HG02763 (cell line): Measurements from ENCODE around the gene KRT33A.
"Not testable (repeated sequence)": the region's sequence is repeated elsewhere in the genome, so short reads cannot be mapped to it uniquely, and the experiment has no call there.

Experiments used
- ATAC-seq: cut with Tn5 transposase; IDR thresholded peaks from one replicate; pipeline ENCODE4 v1.9.1; 2021; ENCODE audit warnings: mild to moderate bottlenecking, moderate library complexity; ENCODE audit not compliant: unreplicated experiment

KRT33A gene

DNA sequence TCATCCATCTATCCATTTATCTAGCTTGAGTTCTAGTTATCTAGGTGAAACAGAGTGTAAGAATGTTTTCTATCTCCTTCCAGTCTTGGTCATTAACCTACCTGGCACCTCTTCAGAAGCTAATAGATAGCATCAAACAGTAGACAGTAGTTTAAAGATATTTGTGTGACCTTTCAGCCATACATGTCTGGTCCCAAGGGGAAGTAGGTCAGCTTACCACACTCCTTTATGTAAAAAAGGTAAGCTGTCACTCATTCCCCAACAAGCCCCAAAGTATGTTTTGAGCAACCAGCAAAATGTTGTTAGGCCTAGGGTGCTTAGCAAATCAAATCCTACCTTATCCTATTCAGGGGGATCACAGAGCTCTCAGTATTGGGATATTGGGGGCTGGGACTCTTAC is 15.4 kb upstream of the KRT33A start:
- ATAC-seq: no peak

DNA sequence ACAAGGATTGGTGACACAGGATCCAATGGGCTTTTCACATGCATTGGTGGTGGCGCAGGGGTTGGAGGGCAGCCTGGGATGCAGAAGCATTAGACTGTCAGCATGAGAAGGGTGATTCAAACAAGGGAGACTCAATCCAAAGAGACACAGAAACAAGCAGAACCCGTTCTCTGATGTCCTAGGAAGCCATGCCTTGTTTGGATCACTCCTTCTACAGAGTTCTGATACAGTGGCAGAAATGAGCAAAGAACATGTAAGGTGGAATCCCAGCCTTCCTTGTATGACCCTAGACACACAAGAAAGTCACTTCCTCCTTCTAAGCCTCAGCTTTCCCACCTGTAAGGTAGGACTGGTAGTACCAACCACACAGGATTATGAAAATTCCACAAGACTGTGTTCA is 13.3 kb upstream of the KRT33A start:
- ATAC-seq: no peak

DNA sequence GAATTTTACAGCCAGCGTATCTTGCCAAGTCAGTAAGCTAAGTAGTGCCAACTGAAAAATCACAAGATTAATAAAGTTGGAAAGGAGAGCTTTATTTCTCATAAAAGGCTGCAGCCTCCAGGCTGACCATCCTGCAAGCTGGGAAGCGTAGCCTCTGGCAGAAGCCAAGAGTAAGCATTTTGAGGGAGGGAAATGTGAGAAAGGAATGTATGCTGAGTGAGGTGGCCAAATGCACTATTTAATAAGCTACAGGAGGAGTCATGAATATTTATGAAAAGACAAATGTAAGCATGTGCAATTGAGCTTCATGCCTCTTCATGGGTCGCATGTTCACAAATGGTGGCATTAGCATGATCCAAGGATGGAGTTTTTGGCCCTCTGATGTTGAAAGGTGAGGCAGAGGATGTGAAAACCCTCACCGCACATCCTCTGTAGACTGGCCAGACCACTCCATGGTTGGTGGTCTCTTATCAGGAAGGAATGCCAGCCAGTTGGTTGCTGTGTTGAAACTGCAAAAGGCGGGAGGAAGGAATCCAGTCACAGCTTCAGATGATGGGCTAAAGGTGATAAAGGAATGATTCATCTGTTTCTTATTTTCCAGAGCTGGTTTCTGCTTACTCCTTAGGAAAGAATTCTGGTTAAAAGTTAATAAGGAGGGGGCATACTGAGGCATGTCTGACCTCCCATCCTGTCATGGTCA is 9.8 kb upstream of the KRT33A start:
- no peak for ATAC-seq

DNA sequence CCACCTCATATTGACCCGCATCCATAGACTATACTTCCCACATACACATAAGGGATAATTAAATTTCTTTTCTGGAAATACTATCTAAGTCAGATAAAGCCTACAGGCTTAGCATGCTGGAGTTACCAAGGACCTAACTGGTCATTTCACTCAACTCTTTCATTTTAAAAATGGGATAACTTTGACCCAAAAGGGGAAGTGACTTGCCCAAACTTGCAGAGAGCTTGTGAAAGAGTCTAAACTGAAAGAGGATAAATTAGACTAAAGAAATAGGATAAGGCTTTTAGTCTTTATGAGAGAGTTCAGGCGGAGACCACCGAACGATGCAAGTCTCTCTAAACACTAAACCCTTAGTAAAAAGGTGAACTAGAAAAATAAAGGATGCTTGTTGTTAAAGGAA is 3.9 kb upstream of the KRT33A start:
- no peak for ATAC-seq

DNA sequence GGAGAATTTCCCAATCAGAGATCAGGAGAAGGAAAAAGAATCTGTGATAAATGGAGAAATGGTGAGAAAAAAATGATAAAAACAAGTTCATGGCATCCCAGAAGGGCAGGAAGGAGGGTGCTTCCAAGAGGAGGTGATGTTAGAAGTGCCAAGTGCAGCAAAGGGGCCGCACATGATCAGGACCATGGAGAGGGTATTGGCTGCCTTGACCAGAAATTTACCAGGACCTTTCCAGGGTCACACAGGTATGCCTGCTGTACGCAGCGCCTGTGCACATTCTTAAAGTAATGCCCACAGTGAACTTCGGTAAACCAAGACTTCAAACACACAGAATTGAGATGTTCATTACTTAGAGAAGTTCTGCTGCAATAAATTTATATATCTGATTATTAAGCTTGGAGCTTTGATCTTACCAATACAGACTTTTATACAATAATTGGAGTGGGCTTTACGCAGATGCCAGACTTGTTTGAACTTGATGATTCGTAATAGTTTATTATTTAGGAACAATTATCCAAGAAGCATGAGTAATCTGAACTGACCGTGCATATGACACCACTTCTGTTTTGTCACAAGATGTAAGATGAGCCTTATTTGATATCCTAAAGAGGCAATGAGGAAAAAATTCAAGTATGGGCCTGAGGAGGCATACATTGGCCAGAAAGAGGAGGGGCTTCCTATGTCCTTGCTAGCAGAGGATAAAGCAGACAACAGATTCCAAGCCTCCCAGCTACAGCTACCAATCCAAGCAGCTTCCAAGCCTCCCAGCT is 2.2 kb upstream of the KRT33A start:
- ATAC-seq: no peak

DNA sequence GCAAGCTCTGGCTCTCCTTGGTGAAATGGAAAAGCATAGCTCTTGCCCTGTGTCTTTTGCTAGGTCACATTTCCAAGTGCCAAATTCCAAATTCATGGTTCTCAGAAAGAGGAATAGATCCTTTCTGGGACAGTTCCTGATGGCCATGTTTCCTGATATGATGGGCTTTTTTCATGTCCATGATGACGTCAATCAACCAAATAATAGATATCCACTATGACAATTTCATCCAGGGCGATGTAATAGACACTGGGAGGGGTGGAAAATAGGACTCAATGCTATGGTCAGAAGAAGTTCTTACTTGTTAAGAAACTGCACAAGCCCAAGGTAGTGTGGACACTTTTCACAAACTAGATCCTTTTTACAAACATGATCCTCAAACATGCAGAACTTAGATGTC is 549 bp upstream of the KRT33A start:
- no peak for ATAC-seq

DNA sequence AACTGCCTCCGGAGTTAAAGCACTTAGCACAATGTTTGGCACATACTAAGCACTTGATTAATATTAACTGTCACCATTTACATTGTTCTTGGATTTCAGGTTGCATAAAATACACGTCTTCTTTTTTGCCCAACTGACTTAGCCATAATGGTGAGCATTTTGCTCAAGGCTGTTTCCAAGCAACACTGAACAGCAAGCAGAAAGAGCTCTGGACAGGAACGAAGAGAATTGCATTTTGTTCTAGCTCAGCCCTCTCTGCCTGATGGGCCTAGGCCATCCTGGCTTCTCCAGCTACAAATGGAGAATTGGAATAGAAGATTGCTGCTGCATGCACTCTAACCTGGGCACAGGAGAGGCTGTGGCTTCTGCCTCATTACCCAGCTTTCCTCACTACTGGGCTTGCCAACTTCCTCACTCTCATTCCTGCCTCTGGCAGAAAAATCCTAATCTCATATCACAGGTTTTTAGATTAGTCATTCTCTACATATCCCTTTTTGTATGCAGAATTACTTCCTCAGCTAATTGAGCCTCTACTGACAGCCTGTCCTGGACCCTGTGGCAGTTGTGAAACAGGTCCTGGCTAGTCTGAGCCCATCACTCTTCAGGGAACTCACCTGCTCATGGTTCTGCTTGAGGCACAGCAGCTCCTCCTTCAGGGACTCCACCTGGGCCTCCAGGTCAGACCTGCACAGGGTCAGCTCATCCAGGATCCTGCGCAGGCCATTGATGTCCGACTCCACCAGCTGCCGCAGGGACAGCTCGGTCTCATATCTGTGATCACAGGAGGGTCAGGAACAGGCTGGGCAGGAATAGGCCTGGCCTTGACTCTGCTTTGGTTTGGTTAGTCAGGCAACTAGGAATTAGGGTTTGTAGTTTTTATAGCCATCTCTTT is 2.5 kb downstream of the KRT33A start:
- no peak for ATAC-seq

DNA sequence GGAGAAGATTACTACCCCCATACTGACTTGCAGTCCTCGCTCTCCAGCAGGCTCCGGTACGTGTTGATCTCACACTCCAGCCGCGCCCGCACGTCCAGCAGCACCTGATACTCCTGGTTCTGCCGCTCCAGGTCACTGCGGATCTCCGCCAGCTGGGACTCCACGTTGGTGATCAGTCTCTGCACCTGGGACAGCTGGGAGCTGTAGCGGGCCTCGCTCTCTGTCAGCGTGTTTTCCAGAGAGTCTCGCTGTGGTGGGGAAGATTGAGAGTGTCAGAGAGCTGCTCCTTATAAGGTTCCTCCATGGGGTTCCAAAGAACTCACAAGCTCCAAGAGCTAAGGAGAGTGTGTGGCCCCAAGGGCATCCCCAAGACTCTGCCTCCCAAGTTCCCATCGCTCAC is 4.2 kb downstream of the KRT33A start:
- ATAC-seq: not testable (repeated sequence)

DNA sequence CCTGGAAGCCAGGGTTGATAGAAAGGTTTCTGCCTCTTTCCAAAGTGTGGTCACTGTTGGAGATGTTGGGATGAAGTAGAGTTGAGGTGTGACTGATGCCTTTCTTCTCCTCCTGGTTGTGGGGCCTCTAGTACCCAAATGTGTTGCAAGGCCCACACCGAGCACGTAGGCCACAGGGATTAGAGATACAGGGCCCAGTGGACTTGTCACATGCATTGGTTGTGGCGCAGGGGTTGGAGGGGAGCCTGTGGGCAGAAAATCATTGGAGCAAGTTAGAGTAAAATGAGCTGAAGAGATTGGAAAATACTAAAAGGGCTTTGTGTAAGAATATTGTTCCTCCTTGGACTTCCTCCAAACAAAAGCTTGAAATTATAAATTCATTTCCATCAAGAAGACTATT is 4.6 kb downstream of the KRT33A start:
- ATAC-seq: no peak

DNA sequence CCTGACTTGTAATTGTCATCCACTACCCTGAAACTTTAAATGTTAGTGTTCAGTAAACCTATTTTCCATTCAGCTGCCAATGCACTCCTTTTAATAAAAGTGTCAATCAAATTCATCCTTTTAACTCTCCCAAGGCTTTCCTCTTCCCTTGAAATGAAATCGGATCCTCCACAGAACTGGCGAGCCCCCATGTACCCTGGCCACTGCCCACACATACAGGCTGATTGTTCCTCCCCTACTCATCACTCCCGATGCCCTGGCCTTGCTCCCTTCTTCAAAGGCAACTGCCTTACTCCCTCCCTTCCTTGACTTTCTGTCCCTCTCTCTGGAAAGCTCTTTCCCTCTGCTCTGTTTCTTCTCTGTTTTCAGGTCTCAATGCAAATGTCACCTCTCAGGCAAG is 7.6 kb downstream of the KRT33A start:
- ATAC-seq: no peak

DNA sequence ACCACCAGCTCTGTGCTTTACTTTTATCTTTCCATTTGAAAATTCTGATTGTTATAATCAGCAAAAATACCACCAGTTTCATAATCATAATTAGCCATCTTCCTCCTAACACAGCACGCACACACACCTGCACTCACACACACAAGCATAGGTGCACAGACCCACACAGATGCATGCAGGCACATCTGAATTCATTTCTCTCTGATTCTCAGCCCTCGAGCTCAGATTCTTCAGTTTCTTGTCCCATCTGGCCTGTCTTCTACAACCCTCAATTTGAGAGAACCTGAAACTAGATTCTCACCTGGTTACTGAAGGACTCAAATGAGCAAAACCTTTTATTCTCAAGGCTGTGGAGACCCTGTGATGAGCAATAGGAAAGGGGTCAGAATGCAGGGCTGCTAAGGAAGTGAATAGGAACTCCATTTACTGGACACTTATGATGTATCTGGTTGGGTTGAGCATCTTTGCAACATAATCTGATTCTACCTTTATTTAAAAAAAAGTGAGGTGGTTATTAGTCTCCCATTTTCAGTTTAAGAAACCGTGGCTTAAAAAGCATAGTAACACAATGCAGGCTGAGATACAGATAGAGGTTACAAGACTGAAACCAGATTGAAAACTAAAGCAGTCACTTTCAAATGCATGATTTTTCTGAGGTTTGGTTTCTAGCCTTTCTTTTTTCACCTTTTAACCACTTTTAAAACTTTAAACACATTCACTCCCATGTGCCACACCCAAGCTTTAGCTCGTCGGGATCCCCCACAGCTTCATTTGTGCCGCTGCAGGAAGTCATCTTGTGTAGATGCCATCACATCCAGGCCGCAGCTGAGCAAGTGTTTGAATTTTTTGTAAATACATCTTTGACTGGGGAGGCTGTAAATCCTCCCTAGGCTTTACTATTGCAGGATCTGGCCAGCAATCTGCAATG is 9.4 kb downstream of the KRT33A start:
- no peak for ATAC-seq

DNA sequence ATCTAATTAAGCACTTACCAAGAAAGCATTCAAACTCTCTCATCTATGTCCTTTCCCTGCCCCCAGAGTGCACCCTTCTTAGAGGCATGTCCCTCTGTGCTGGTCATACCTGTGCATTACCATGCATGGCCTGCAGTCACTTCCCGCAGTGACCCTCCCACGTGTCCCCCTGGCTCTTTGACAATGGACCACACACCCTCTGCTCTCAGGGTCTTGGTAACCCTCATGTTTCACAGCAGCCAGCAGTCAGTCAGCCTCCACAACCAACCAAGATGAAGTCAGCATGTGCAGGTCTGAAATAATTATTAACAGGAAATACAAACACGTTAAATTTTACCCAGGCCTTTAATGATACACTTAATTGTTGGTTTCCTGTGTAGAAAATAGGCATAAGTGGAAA is 10.1 kb downstream of the KRT33A start:
- ATAC-seq: no peak

DNA sequence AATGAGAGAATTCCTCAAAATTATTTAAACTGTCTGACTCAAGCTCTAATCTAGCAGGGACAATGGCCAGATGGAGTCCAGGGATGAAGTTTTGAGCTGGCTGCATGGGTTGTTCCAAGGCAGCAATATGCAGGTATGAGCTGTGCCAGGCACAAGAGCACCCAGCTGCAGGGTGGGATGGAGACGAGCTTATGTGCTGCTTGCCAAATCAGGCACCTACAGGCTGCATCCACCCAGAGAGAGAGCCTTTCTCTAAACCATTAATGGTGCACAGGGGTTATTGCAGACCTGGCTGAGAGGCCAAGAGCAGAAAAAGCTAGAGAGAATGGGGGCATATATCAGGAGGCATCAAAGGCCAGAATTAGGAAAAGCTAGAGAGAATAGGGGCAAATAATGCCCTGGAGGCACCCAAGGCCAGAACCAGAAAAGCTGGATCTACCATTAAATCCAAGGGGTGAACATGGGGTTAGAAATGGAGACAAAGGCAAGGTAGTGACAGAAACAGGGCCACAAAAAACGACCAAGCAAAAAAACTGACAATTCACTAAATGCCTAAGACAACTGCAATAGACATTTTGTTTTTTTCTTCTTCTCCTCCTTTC is 11.0 kb downstream of the KRT33A start:
- ATAC-seq: no peak

DNA sequence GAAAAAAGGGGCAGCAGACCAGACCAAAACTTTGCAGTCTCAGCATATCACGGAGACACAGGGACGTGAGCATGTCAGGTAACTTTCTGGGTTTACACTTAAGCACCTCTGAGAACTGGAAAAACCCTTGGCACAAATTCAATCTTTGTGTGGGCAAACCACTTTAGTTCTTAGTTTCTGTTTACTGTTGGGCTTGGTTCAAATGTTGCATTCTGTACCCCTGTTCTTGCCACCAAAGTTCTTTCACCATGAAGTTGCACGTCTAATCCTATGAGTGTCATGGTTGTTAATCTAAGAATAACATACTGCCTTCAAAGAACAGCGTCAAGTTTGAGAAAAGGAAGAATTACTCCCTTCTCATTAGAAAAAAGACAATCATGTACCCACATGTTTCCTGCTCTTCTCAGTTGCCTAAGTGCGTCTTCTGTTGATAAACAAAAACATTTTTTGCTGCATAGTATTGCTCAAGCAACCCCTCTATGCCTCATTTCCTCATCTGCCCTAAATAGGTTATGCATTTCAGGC is 11.6 kb downstream of the KRT33A start:
- peak; percentile 52 for ATAC-seq

DNA sequence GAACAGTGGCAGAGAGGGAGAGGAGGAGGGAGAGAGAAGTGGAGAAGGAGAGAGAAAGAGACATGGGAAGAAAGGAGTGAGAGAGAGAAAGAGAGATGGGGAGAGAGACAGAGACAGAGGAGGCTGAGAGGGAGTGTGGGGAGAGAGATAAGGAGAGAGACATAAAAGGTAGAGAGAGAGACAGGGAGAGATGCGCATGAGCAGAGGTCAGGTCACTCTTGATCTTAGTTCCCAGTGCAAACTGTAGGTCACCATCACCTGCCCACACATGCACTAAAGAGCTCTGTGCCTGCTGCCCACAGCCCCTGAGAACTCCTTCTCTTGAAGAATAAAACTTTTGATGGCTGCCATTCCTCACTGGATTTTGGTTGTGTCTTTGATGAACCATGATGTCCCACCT is 14.9 kb downstream of the KRT33A start:
- no peak for ATAC-seq

DNA sequence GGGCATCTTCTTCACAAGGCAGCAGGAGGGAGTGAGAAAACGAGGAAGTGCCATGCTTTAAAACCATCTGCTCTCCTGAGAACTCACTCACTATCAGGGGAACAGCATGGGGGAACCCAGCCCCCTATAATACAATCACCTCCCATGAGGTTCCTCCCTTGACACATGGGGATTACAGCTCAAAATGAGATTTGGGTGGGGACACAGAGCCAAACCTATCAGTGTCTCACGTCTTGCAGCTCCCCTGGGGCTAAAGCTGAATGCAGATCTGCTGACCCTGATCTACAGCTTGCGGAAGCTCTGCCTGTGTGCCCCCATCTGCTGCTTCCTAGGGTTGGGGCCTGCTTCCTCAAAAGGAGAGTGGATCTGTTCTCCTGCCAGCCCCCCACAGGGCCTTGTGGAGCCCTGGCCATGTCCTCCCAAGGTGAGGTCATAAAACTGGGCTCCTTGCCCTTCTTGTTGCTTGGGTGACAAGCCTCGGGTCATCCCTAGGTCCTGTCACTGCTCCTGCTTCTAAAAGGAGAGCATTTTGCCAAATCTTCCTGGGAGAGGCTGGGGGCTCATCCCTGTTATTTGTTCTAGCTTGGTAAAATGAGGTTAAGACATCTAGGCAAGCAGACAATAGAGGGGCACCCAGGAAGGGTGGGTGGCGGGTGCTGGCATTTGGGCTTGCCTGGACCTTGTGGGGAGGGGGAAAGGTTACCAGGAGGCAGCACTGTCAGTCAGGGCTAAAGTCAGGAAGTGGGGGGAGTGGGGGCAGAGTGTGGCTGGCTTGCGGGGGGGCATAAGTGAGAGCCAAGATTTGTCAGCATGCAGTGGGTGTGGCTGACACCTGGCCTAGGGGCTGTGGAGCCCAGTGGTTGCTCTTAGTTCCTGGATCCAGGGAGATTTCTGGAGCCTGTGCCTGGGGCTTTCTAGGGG is 16.0 kb downstream of the KRT33A start:
- no peak for ATAC-seq

DNA sequence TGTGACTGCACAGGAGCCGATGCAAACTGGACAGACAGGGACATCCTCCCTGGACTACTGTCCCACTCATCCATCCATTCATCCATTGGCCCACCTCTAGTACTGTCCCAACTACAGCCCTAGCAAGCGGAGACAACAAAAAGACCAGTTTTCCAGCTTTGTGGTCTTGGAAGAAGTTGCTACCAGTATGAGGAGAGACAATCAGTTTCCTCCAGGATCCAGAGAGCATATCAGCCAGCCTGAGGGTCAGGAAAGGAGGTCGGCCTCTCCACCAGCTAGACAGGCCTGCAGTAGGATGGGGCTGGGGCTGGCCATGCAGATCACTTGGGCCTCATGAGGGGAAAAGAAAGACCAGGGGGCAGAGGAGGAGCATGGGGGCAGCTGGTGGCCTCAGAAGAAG is 16.8 kb downstream of the KRT33A start:
- no peak for ATAC-seq

DNA sequence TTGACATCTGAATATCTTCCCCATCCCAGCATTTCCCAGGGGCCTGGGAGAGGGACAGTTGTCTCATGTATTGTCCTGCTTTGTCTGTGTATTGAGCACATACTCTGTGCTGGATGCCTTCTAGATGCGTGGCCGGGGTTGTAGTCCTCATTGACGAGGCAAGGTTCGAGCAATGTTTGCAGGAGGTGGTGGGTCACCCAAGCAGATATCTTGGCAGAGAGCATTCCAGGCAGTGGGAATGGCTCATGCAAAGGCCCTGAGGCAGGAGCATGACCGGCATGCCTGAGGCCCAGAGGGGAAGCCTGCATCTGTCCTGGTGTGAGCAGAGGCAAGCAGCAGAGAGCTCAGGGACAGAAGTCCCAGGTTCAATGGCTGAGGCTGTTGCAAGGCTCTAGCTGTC is 17.5 kb downstream of the KRT33A start:
- no peak for ATAC-seq

DNA sequence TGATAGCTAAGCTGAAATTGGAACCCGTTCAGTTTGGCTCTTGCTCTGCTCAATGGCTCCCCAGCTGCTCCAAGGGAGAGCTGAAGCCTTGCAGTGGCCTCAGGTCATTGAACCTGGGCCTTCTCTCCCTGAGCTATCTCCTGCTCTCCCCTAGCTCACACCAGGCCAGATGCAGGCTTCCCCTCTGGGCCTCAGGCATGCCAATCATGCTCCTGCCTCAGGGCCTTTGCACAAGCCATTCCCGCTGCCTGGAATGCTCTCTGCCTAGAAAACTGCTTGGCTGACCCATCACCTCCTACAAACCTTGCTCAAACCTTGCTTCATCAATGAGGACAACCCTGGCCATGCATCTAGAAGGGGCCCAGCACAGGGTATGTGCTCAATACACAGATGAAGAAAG is 18.4 kb downstream of the KRT33A start:
- no peak for ATAC-seq
